ENCODE measurements around the gene P2RY2. TPM values are rescaled to one million over a fixed set of nuclear protein-coding genes. Genes with fewer than 3 reads are reported as not detected.

The P2RY2 gene
- total RNA-seq, 1 experiment from 2014 or later, result 0.26 TPM

DNA sequence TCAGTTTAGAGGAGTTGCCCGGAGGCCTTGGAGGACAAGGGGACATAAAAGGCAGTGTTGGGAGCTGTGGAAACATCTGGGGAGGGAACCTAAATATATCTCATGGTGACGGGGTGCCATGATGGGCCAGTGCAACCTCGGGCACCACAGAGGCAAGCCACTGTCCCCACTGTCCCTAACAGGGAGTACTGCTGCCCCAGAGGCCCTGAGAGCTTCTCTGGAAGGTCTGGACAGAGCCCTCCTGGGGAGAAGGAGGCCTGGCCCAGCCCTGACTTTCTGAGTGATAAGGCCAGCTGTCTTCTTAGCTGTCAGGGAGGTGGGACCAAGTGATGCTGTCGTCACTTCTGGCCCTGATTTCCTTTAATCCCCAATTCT, 48.6 kb downstream of the P2RY2 start:
- peaks cover 4% of the 10 kb centered on the region for H3K27me3 ChIP-seq (ENCODE audit: insufficient read depth, low read length)
- no peaks in the 10 kb centered on the region for H3K79me2 ChIP-seq (ENCODE audit: insufficient read depth, low read length)
- no peaks in the 10 kb centered on the region for H3K4me1 ChIP-seq (ENCODE audit: insufficient read depth, low read length)
- H3K27ac Mint-ChIP-seq, result no peak overlapping the region; a peak in 1 of 7 replicates
- H4K5ac ChIP-seq (ENCODE audit: insufficient read length, low read depth, low read length), result no peak overlapping the region
- no peak overlapping the region for H3K27ac ChIP-seq (ENCODE audit: insufficient read length, low read depth, low read length)
- no peaks in the 10 kb centered on the region for H3K79me1 ChIP-seq (ENCODE audit: insufficient read depth, low read depth, low read length, poor library complexity, severe bottlenecking)
- H2BK12ac ChIP-seq (ENCODE audit: insufficient read length, low read depth, low read length), result no peak overlapping the region
- no peak overlapping the region for H2AFZ ChIP-seq (ENCODE audit: low read length)
- peaks cover 32% of the 10 kb centered on the region for H3K27me3 Mint-ChIP-seq (ENCODE audit: low read depth)
- no peak overlapping the region for H2AK5ac ChIP-seq (ENCODE audit: insufficient read length, low read length)
- H3T11ph ChIP-seq (ENCODE audit: low read length), result no peak overlapping the region
- no CpG with 5 or more reads among the region's 4 CpGs for WGBS (ENCODE audit: extremely low coverage, insufficient read length, low lambda C conversion rate)
- peaks cover 15 to 30% of the 10 kb centered on the region in 2 experiments for H3K4me1 Mint-ChIP-seq
- no peak overlapping the region for H3K14ac ChIP-seq (ENCODE audit: insufficient read depth, low read length)
- H3K4ac ChIP-seq (ENCODE audit: low read depth, low read length), result no peak overlapping the region
- no peak overlapping the region for H3K9ac ChIP-seq (ENCODE audit: extremely low read depth, insufficient read length, low read length)
- H3K4me3 Mint-ChIP-seq, result no peak overlapping the region
- H3K4me2 ChIP-seq (ENCODE audit: insufficient read depth, insufficient read length, low read length), result no peak overlapping the region
- no peak overlapping the region for H4K8ac ChIP-seq (replicated peaks; ENCODE audit: insufficient read length, low read depth, low read length)
- no peak overlapping the region for H3K23ac ChIP-seq (ENCODE audit: insufficient read length, low read depth, low read length)
- no peaks in the 10 kb centered on the region for H3K9me3 ChIP-seq (ENCODE audit: control insufficient read depth, low read depth, low read length)
- no peaks in the 10 kb centered on the region; a peak in 1 of 5 replicates for H3K9me3 Mint-ChIP-seq
- H3K23me2 ChIP-seq (ENCODE audit: insufficient read length, low read depth, low read length, poor library complexity, severe bottlenecking), result no peaks in the 10 kb centered on the region
- H3K18ac ChIP-seq (ENCODE audit: insufficient read length, low read depth, low read length), result no peak overlapping the region
- H3K56ac ChIP-seq (ENCODE audit: insufficient read length, low read depth, low read length), result no peak overlapping the region
- H3K36me3 Mint-ChIP-seq (ENCODE audit: insufficient read depth in 1 of 3, low read depth in 3 of 3), result no peaks in the 10 kb centered on the region
- TF ChIP-seq, protein P1, sequence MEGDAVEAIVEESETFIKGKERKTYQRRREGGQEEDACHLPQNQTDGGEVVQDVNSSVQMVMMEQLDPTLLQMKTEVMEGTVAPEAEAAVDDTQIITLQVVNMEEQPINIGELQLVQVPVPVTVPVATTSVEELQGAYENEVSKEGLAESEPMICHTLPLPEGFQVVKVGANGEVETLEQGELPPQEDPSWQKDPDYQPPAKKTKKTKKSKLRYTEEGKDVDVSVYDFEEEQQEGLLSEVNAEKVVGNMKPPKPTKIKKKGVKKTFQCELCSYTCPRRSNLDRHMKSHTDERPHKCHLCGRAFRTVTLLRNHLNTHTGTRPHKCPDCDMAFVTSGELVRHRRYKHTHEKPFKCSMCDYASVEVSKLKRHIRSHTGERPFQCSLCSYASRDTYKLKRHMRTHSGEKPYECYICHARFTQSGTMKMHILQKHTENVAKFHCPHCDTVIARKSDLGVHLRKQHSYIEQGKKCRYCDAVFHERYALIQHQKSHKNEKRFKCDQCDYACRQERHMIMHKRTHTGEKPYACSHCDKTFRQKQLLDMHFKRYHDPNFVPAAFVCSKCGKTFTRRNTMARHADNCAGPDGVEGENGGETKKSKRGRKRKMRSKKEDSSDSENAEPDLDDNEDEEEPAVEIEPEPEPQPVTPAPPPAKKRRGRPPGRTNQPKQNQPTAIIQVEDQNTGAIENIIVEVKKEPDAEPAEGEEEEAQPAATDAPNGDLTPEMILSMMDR (conservative IDR thresholded peaks at IDR 0.05), result no peak
- H2BK20ac ChIP-seq (ENCODE audit: low read depth, low read length, poor library complexity, severe bottlenecking), result no peak overlapping the region
- no peak overlapping the region for H2BK15ac ChIP-seq (ENCODE audit: low read depth, low read length)
- no peak overlapping the region for H2BK5ac ChIP-seq (ENCODE audit: insufficient read length, low read length)
- DNase-seq, result peak; percentile 14
- no peak overlapping the region for H2BK120ac ChIP-seq (ENCODE audit: low read depth, low read length, poor library complexity, severe bottlenecking)
- peaks cover 2% of the 10 kb centered on the region for H4K20me1 ChIP-seq (ENCODE audit: control insufficient read depth, insufficient read depth, insufficient read length)
- no peak overlapping the region for H4K91ac ChIP-seq (ENCODE audit: insufficient read length, low read depth, low read length)
